NCI-H2029 treated with DMSO at 0.1 percent for 48 hours (cell line): ENCODE data around the gene NACC1.

Experiments
- DNase-seq: peaks from one replicate; lab custom pipeline; 2025; lab: John Stamatoyannopoulos, UW

Gene NACC1

DNA sequence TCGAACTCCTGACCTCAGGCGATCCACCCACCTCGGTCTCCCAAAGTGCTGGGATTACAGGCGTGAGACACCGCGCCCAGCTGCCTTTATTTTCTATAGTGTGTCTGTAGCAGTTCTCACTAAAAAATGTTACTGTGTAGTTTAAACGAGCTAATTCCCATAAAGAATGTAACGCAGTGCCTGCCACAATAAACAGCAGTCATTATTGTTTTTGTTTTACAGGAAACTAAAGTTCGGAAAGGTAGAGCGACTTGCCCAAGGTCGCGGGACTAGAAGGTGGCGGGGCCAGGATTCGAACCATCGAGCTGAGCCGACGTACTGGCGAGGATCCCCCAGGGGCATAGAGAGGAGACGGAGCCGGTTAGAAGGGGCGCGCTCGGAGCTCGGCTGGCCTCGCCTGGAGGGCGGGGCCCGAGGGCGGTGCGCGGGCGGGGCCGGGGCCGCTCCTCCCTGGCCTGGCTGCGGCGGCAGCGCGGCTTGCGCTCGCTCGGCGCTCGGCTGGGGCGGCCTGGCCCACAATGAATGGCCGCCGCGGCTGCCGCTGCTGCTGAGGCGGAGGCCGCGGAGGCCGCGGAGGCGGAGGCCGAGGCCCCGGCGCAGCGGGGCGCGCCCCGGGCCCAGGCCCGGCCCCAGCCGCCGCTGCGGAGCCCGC is at the start of gene NACC1:
Gene NACC1 (plus strand): TSS at position 493 of the 652 bp plus-strand sequence. CDS start 16,944 bp downstream, outside the sequence.
- DNase-seq: peak; percentile 69

DNA sequence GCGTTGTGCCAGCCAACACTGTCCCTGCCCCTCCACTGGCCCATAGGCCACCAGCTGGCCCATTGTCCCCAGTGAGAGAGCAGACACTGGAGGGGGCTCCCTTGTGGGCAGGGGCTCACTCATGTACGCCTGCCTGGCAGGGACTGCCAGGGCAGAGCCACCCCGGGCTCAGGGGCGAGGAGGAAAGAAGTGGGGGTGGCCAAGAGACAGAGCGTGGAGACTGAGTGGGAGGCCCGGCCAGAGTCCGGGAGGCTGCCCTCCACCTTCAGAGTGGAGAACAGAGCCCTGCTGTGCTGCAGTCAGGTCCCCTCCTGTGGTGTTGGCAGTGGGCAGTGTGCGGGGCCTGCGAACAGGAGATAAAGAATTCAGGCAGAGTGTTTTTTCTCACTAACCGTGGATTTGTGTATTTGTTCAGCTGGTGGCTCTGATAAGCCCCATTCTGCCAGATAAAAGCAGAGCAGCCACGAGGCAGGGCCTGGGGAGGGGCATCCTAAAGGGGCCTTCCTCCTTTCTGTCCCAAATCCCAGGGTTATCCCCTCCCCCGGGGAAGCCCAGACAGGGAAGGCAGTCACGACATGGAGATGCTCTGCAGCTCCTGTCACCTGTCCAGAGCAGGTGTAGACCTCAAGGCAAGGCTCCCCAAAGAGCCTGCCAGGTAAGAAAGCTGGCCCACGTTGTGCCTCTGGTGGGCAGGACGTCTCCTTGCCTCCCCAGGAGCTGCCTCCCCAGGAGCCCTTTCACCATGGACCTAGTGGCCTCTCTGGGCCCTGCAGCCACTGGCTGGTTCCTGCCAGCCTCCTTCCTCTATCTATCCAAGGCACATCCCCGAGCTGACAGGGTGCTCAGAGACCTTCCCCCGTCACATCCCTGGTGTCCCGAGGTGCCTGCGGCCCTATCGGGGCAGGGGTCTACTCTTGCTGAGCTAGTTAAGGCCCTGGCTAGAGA is 48.4 kb upstream of the NACC1 start:
- no peak for DNase-seq

DNA sequence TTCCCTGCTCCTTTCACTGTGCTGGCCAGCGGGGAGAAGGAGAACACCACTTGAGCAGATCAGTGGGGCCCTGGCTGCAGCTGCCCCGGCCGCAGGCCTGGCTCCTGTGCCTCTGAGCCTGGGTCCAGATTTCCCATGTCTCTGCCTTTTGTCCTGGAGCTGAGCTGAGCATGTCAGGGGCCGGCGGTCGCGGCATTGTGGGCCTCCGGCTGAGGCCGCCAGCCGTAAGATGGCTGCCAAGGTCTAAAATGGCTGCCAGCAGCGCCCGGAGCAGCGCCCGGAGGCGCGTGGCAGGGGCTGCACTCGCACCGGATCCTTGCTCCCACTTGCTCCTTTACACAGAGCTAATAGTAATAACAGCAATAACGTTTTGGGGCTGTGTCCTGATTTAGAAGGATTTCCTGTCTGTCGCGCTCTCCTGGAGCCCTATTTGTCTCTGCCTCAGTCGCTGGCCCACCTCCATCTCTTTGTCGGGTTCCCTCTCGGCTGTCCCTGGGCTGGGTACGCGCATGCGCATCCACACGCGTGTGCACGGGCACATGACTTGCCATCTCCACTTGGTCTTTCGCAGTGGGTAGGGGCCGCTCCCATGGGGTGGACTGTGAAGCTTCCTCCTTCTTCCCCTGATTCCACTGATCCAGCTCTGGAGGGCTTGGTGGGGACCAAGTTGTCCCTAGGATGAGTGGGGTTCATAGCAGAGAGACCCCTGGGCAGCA is 47.5 kb upstream of the NACC1 start:
- DNase-seq: no peak

DNA sequence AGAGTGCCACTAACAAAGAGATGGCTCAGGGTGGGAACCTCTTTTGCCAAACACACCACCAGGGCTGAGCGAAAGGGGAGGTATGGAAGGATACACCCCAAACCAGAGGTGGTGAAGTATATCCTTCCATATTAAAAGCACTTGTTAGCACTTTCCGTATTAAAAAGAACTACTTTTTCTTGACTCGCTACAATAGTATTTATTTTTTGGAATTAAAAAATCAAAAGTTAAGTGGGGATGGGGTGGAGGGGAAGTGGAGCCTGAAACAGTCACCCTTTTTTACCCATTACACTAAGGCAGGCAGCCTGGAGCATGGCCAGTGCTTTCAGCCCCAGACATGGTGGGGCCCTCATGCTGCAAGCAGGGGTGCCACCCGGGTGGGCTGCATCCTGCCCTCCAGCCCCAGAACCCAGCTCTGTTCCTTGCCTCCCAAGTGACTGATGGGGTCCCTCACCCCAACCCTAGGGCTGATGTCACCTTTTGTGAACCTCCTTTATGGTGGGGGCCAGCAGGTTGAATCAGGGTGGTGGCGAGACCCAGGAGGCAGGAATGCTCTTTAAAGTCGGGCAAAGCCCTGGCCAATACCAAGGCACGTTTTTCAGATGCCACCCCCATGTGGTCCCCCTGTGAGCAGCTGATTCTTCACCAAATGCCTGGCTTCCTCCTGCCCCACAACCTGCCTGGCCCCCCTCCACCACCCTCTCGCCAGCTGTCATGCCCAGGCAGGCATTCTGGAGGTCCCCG is 46.4 kb upstream of the NACC1 start:
- DNase-seq: no peak

DNA sequence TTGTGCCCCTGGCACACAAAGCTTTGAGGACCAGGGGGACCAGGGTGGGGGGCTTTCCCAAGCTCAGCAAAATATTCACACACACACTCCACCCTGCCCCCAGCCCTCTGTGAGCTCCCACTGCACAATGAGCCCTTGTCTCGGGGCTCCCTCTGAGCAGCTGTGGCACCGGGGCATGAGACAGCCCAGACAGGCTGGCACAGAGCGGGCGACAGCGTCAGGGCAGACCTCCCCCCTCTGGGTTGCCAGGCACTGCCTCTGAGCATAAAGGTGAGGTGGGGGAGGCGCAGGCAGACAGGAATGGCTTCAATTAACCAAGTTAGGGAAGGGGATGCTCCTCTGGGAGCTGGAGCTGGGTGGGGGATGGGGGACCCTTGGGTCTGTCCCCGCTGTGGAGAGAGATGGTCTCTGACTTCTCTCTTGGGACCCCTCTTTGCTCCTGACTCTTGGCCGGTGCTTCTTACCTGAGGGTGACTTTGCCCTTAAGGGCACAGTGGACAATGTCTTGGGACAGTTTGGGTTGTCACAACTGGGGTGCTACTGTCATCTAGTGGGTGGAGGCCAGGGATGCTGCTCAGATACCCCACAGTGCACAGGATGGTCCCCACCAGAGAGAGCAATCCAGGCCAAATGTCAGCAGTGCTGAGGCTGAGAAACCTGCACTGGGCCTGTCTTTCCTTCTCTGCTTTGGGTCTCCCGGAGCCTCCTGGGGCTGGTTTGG is 45.7 kb upstream of the NACC1 start:
- DNase-seq: no peak

DNA sequence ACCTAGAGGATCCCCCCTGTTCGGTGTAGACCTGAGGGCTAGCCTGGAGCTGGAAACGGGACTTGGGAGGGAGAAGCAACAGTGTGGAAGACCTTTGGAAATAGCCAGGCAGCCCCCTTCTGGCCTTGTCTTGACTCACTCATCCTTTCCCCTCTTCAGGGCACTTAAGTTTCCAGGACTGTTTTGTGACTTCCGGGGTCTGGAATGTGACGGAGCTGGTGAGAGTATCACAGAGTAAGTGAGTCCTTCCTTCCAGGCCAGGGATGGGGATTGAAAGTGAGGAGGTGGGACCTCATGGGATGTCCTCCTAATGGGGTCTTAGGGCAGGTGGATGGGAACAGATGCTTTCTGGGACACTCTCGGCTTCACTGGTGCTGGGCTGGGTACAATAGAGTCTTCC is 44.8 kb upstream of the NACC1 start:
- DNase-seq: no peak

DNA sequence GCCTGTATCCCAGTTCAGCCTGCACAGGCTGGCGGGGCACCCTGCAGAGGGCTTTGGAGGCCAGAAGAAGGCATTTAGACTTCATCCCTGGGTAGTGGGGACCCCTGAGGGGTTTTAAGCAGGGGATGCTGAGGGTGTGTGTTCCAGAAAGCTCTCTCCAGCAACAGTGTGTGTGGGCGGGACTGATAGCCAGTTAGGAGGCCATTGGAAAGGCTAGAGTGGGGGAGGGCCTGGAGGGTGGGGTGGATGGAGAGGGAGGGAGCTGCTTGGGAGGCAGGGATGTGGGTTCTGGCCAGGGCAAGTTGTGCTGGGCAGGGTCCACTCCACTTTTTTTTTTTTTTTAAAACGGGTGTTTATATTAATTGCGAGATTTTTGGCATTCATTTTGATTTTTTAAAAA is 43.7 kb upstream of the NACC1 start:
- DNase-seq: no peak

DNA sequence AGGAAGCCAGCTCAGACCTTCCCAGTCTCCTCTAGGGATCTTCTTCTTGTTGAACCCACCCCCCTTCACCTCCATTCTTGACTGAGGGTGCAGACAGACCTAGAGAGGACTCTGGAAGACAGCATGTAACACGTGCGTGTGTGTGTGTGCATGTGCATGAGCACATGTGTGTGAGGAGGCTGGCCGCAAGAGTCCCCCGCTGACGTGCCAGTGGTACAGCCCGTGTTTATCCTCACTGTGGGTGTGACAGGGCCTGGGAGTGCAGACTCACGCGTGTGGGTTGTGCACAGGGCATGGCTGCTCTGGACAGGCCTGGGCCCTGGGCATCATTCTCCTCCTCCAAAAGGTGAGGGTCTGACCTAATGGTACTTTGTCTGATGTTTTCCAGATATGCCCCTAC is 41.7 kb upstream of the NACC1 start:
- no peak for DNase-seq

DNA sequence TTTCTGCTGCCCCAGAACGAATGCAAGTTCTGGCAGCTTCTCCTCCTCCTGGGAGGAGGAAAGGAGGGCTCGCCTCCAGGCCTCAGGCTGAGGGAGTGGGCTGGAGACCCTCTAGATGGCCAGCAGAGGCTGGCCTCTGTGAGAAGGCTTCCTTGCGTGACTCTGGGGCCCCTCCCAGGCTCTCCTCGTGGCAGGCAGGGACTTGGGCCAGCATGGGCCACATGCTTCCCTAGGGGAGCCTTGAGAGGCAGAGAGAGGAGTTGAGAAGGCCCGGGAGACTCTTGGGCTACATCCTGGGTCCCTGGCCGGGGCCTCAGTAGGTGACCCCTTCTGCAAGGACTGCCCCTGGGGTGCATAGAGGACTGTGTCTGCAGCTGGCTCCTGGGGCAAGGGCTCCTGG is 41.3 kb upstream of the NACC1 start:
- DNase-seq: no peak

DNA sequence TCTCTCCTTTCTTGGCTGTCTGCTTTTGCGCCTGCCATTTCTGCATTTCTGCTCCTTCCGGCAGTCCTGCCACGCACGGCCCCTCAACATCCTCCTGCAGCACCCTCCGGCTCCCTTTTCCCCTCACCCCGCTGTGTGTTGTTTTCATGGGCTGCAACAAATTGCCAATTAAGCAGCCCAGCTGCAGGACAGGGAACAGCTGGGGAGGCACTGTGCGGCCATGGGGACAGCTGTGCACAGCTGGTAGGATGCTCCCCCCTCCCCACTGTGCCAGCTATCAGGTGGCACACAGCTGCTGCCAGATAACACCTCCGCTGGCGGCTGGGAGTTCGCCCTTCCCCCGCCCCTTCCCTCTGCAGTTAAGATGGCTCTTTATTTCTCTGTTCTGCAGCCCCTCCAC is 40.8 kb upstream of the NACC1 start:
- no peak for DNase-seq

DNA sequence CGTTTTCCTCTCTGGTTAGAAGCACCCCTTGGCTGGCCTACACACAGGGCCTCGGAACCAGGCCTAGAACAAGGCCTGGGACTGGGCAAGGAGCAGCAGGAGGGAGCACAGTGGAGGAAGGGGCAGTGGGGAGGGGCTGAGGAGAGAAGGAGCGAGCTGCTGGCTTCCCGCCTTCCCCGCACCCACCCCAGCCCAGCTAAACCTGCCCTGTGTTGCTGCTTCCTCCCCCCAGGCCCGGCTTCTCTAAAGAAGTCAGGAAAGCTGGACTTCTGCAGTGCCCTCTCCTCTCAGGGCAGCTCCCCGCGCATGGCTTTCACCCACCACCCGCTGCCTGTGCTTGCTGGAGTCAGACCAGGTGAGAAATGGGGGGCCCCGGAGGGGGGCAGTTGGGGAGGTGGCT is 39.7 kb upstream of the NACC1 start:
- DNase-seq: no peak

DNA sequence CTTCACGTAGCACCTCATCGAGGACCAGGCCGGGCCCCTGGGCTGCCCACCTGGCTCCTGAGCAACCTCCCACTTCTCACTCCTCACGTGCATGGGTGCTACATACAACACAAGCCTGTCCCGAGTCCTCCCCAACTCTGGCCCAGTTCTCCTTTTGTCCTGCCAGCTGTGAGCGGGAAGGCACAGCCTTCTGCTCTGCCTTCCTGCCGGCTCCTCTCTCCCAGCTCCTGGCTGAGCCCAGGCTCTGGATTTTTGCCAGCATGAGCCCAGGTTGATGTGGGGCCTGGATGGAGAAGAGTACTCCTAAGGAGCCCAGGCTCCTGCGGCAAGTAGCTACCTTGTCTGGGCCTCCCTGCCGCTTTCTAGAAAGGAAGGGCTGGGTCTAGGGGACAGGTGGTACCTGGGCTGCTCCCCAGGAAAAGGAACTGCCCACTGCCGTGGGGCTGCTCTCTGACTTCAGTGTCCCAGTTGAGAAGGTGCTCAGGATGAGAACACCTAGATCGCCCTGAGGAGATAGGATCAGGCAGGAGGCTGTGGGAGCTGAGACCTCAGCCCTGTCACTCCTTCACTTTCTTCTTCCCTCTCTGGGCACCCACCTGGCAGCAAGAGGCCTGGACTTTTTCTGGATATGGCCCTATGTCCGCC is 39.0 kb upstream of the NACC1 start:
- peak; percentile 12 for DNase-seq

DNA sequence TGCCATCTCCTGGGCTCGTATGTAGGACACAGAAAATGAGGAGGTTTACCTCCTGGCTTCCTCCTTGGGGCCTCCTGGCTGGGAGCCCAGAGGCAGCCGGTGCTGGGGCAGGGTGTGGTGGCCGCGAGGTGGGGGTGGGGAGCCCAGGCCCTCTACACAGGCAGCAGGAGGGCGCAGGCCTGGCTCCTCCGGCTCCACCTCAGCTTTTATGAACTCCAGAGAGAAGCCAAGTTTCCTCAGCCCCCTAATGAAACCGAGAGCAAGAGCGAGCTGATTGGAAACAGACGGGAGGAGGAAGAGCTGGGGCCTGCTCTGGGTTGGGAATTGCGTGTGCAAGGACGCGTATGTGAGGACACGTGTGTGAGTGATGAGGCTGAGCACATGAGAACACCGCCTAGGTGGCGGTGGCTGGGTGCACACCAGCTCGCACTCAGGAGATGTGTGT is 38.5 kb upstream of the NACC1 start:
- no peak for DNase-seq

DNA sequence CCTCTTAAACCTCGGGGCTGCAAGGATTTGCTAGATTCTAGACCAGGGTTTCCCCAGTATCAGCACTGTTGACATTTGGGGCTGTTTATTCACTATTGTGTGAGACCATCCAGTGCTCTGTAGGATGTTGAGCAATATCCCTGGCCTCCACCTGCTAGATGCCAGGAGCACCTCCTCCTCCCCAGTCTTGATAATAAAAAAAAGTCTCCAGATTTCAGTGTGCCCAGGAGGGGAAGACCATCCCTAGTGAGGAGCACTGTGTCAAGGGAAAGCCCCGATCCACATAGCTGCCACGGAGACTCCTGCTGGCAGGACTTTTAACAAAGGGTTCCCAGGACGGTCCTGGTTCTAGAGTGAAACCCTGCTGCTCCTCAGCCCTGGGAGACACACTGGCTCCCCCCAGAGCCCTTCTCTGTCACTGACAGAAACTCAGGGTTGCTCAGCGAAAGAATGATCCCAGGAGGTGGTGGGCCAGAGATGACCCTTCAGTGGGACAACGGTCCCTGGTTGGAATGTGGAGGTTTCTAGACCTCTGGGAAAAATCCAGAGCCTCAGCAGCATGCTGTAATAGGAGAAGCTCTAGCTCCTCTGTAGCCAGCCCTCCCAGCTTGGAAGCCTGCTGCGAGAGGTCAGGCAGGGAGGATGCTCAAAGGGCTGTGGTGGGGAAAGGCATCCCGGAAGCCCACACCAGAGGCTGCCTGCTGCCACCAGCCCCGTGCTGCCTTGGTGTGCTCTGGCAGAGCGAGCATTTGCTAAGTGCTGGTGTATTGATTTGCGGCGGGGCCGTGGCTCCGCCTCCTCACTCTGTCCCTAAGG is 35.7 kb upstream of the NACC1 start:
- DNase-seq: peak; percentile 23

DNA sequence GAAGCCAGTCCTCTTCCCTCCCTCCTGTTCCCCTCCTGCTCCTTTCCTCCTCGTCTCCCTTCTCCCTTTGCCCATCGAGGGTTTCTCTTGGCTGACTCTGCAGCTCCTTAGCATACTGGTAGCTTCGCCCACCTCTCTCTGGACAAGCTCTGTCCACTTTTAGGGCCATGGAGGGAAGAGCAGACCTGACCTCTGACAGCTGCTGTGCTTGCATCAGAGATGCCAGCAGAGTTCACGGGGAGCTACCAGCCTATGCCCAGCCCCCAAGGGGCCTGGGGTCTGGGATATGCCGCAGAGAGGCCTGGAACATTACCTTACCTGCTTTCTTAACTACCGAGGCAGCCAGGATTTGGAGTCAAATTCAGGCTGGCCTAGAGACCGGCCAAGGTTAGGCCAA is 35.1 kb upstream of the NACC1 start:
- DNase-seq: no peak

DNA sequence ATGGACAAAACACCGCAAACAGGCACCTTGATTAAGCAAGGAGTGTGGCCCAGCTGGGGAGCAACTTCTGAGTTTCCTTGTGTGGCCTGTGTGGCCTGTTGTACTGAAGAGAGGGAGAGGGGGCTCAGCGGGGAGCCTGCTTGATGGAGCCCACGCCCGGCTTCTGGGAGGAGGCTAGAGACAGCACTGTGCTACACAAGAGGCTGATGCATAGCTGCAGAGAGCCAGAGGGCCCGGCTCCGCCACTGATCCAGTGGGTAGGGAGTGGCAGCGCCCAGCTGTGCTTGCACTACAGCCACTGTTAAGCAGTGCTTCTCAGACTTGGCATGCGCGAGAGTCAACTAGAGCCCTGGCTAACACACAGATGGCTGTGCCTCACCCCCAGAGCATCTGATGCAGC is 34.4 kb upstream of the NACC1 start:
- no peak for DNase-seq

DNA sequence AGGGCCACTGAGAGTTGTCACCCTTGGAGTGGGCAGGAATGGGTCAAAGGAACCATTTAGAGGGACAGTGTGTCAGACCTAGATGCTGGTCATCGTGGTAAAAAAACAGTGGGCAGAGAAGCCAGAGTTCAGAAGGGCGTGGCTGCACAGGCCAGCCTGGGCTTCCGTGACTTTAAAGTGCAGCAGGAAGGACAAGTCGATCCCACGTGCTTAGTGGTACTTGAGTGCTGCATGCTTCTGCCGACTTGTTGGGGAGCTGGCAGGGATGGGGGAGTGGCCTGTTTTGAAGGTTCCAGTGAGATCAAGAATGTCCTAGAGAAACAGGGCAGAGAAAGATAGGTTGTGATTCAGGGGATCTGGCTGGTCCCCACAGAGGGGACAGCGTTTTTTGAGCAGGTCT is 32.4 kb upstream of the NACC1 start:
- DNase-seq: no peak

DNA sequence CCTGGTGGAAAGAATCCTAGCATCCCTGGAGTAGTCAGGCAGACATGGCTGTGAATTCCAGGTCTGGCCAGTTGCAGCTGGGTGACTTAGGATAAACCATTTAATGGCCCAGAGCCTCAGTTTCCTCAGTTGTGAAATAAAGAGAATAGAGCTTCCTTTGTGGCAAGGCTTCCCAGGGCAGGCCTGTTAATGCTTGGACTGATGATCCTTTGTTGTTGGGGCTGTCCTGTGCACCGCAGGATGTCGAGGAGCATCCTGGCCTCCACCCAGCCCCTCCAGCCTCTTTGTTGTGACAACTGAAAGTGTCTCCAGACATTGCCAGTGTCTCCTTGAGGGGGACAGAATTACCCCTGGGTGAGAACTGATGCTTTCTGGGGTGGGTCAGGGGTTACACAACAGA is 31.7 kb upstream of the NACC1 start:
- no peak for DNase-seq

DNA sequence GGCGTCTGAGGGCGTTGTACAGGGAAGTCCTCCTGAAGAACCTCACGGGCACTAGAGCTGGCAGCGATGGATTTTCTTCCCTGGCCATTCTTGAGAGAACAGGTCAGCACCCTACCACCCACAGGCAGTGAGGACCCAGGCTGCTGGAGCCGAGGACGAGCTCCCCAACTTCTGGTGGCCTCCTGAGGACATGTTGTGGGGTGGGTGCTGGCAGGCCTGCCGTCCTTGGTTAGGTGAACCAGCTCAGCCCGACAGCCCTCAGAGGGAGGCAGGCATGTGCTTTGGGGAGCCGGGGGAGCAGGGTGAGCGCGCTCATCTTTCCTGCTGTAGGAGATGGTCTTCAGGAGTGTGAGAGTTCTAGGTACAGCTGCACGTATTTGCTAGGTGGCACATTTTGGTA is 30.8 kb upstream of the NACC1 start:
- DNase-seq: no peak
